ENCODE results near the gene PCLO. TPM values are rescaled to one million over a fixed set of nuclear protein-coding genes. Genes with fewer than 3 reads are reported as not detected.
A peak's percentile ranks its signal among the peaks of the same experiment; 100 is the strongest.

The PCLO gene
- total RNA-seq, 1 experiment from 2014 or later: 3.1 TPM

- no peak overlapping the region for H4K5ac ChIP-seq (ENCODE audit: insufficient read length, low read depth, low read length)
- no peaks in the 10 kb centered on the region for H3K23me2 ChIP-seq (ENCODE audit: insufficient read length, low read depth, low read length, poor library complexity, severe bottlenecking)
- H3K23ac ChIP-seq (ENCODE audit: insufficient read length, low read depth, low read length): no peak overlapping the region
- H3K79me2 ChIP-seq (ENCODE audit: insufficient read depth, low read length): no peaks in the 10 kb centered on the region
- Mint-ChIP-seq H3K27me3 (ENCODE audit: low read depth) (no peaks in the 10 kb centered on the region), H3K4me1 (peaks cover 20 to 21% of the 10 kb centered on the region in 2 experiments), H3K36me3 (ENCODE audit: insufficient read depth in 1 of 3, low read depth in 3 of 3) (no peaks in the 10 kb centered on the region), H3K4me3 (no peak overlapping the region), H3K27ac (peak overlapping the region in 2 of 3 experiments; percentile 1 to 42; a peak in 3 of 7 replicates), H3K9me3 (no peaks in the 10 kb centered on the region)
- no peak overlapping the region for H2AFZ ChIP-seq (ENCODE audit: low read length)
- H2BK20ac ChIP-seq (ENCODE audit: low read depth, low read length, poor library complexity, severe bottlenecking): no peak overlapping the region
- H2BK15ac ChIP-seq (ENCODE audit: low read depth, low read length): no peak overlapping the region
- H3T11ph ChIP-seq (ENCODE audit: low read length): no peak overlapping the region
- H4K20me1 ChIP-seq (ENCODE audit: control insufficient read depth, insufficient read depth, insufficient read length): no peaks in the 10 kb centered on the region
- H2BK120ac ChIP-seq (ENCODE audit: low read depth, low read length, poor library complexity, severe bottlenecking): no peak overlapping the region
- no peak for TF ChIP-seq CTCF (conservative IDR thresholded peaks at IDR 0.05)
- no peak overlapping the region for H4K8ac ChIP-seq (replicated peaks; ENCODE audit: insufficient read length, low read depth, low read length)
- H2BK5ac ChIP-seq (ENCODE audit: insufficient read length, low read length): no peak overlapping the region
- H2AK5ac ChIP-seq (ENCODE audit: insufficient read length, low read length): no peak overlapping the region
- H3K27ac ChIP-seq (ENCODE audit: insufficient read length, low read depth, low read length): no peak overlapping the region
- H2BK12ac ChIP-seq (ENCODE audit: insufficient read length, low read depth, low read length): no peak overlapping the region
- 0 out of 2 replicates have a peak, but pooled peaks cover 3% of the 10 kb centered on the region for H3K4me1 ChIP-seq (ENCODE audit: insufficient read depth, low read length)
- no peaks in the 10 kb centered on the region for H3K79me1 ChIP-seq (ENCODE audit: insufficient read depth, low read depth, low read length, poor library complexity, severe bottlenecking)
- H3K56ac ChIP-seq (ENCODE audit: insufficient read length, low read depth, low read length): no peak overlapping the region
- H3K18ac ChIP-seq (ENCODE audit: insufficient read length, low read depth, low read length): no peak overlapping the region
- no peaks in the 10 kb centered on the region for H3K27me3 ChIP-seq (ENCODE audit: insufficient read depth, low read length)
- H3K4ac ChIP-seq (ENCODE audit: low read depth, low read length): no peak overlapping the region
- H3K14ac ChIP-seq (ENCODE audit: insufficient read depth, low read length): no peak overlapping the region
- DNase-seq: no peak
- no CpG with 5 or more reads among the region's 3 CpGs for WGBS (ENCODE audit: extremely low coverage, insufficient read length, low lambda C conversion rate)
- no peak overlapping the region for H3K9ac ChIP-seq (ENCODE audit: extremely low read depth, insufficient read length, low read length)
- H3K4me2 ChIP-seq (ENCODE audit: insufficient read depth, insufficient read length, low read length): no peak overlapping the region
- no peak overlapping the region for H4K91ac ChIP-seq (ENCODE audit: insufficient read length, low read depth, low read length)
- H3K9me3 ChIP-seq (ENCODE audit: control insufficient read depth, low read depth, low read length): no peaks in the 10 kb centered on the region
Measured at GRCh38 chr7:83040484-83040883, 122.2 kb downstream of the PCLO start.
